GM12872 (cell line): ENCODE data around the gene MCM7.

Experiments used
- CTCF ChIP-seq: IDR thresholded peaks from 3 replicates; pipeline ENCODE4 v1.5.1; 2011; ENCODE audit warnings: low read depth, mild to moderate bottlenecking, low read length, moderate library complexity; ENCODE audit not compliant: insufficient read depth

MCM7 gene

GRCh38 chr7:100061518-100062193, 39.5 kb downstream of the MCM7 start:
- no peak for TF ChIP-seq CTCF

- TF ChIP-seq CTCF, result no peak
These were observed 41.9 kb downstream of the MCM7 start for GRCh38 chr7:100059251-100059739.

- no peak for TF ChIP-seq CTCF
These were observed 44.2 kb downstream of the MCM7 start for GRCh38 chr7:100057006-100057405.

GRCh38 chr7:100053215-100053614, 48.0 kb downstream of the MCM7 start:
- TF ChIP-seq CTCF, result no peak

GRCh38 chr7:100051611-100052010, 49.6 kb downstream of the MCM7 start:
- TF ChIP-seq CTCF, result no peak

GRCh38 chr7:100049441-100050291, 51.5 kb downstream of the MCM7 start, which contains the start of gene ZSCAN21:
Gene ZSCAN21, plus strand, starts transcription at chr7:100049774. Its CDS starts 7,233 bp downstream, at chr7:100057007.
- TF ChIP-seq CTCF, result peak; percentile 31; the same call in 1 of the 3 replicates

GRCh38 chr7:100048680-100049079, 52.5 kb downstream of the MCM7 start:
- TF ChIP-seq CTCF, result no peak
